Uterus (tissue), 4 donors: ENCODE measurements around the gene NBEA. TPM values are rescaled to one million over a fixed set of nuclear protein-coding genes. Genes with fewer than 3 reads are reported as not detected.

Experiments used
- DNase-seq, 2 donors: peaks; one replicate each; pipeline ENCODE4 v3.0.0-alpha.2; 2019 to 2020
- H3K27ac ChIP-seq, 2 donors: fragments of 200-600 bp; sonication (generic); 1 replicate in 1 of 2; 2 replicates in 1 of 2; pipeline ENCODE4 v1.5.1; 2016 to 2018
- H3K27me3 ChIP-seq, 2 donors: fragments of 200-600 bp; sonication (generic); one replicate each; pipeline ENCODE4 v1.5.1; 2018 to 2019; ENCODE audit warnings: control low read depth in 1 of 2
- H3K36me3 ChIP-seq, 2 donors: fragments of 200-600 bp; sonication (generic); one replicate each; pipeline ENCODE4 v1.5.1; 2019; ENCODE audit warnings: control low read depth in 1 of 2
- H3K4me1 ChIP-seq, 2 donors: fragments of 200-600 bp; sonication (generic); one replicate each; pipeline ENCODE4 v1.5.1; 2018 to 2019; ENCODE audit warnings: control low read depth in 1 of 2
- H3K4me3 ChIP-seq, 2 donors: fragments of 200-600 bp; sonication (generic); 1 replicate in 1 of 2; 2 replicates in 1 of 2; pipeline ENCODE4 v1.5.1; 2018 to 2019; ENCODE audit warnings: mild to moderate bottlenecking in 1 of 2
- H3K9me3 ChIP-seq, 2 donors: fragments of 200-600 bp; sonication (generic); one replicate each; pipeline ENCODE4 v1.5.1; 2019; ENCODE audit warnings: control low read depth in 1 of 2
- CTCF ChIP-seq, 4 experiments: fragments of 200-600 bp in 2 of 4; fragments of 450-650 bp in 2 of 4; sonication (generic) in 2 of 4; IDR thresholded peaks; one replicate each; pipeline ENCODE4 v1.5.1; 2016 to 2019; ENCODE audit warnings: antibody characterized with exemption in 4 of 4, mild to moderate bottlenecking in 2 of 4, moderate library complexity in 1 of 4
- POLR2A ChIP-seq, 2 donors: fragments of 450-650 bp; IDR thresholded peaks; one replicate each; pipeline ENCODE4 v1.6.1; 2016; ENCODE audit warnings: antibody characterized with exemption in 2 of 2, mild to moderate bottlenecking in 1 of 2, moderate library complexity in 1 of 2
- intact Hi-C: fragments of 100-400 bp; cut with DNase I; formaldehyde crosslinking; loops from one replicate; pipeline ENCODE4 v1.15.1; 2023; ENCODE audit warnings: low total_unique reads
- total RNA-seq, 4 donors: library from RNA; depleted of rRNA in 3 of 4; stranded (reverse); fragments of >200 nt in 3 of 4; gene quantifications; one replicate each; pipeline versions ENCODE4 v1.1.0 to v1.2.4, GENCODE V29; 2014 to 2023
- donor health status: DM: yes; HTN: yes; CAD: no.

The NBEA gene
- total RNA-seq, 4 donors from 2014 or later, result 15.6 to 58.1 (median 37.3) TPM

- H3K4me1 ChIP-seq, result no peaks in the 10 kb centered on the region
- no peak overlapping the region for H3K27ac ChIP-seq
- no peak for DNase-seq
- H3K36me3 ChIP-seq, result no peaks in the 10 kb centered on the region
- H3K9me3 ChIP-seq, result no peaks in the 10 kb centered on the region
- no peak overlapping the region for H3K4me3 ChIP-seq
- H3K27me3 ChIP-seq, result no peaks in the 10 kb centered on the region
- intact Hi-C loops, result no loop called here
- TF ChIP-seq POLR2A (IDR thresholded peaks at IDR 0.05) (no peak), CTCF (IDR thresholded peaks at IDR 0.05) (no peak)
These were observed 314.5 kb downstream of the NBEA start for GRCh38 chr13:35256459-35257148.

- Histone ChIP-seq H3K4me3 (no peak overlapping the region), H3K27ac (no peak overlapping the region), H3K27me3 (no peaks in the 10 kb centered on the region), H3K9me3 (no peaks in the 10 kb centered on the region), H3K36me3 (no peaks in the 10 kb centered on the region), H3K4me1 (no peaks in the 10 kb centered on the region)
- intact Hi-C loops, result no loop called here
- no peak for DNase-seq
- TF ChIP-seq CTCF (IDR thresholded peaks at IDR 0.05) (no peak), POLR2A (IDR thresholded peaks at IDR 0.05) (no peak)
These were observed 318.2 kb downstream of the NBEA start for GRCh38 chr13:35260316-35260715.

- H3K9me3 ChIP-seq, result no peaks in the 10 kb centered on the region
- TF ChIP-seq POLR2A (IDR thresholded peaks at IDR 0.05), result no peak
- TF ChIP-seq CTCF (IDR thresholded peaks at IDR 0.05), result no peak
- H3K4me3 ChIP-seq, result no peak overlapping the region
- no peak overlapping the region for H3K27ac ChIP-seq
- H3K4me1 ChIP-seq, result no peaks in the 10 kb centered on the region
- no peak for DNase-seq
- intact Hi-C loops, result no loop called here
- H3K36me3 ChIP-seq, result no peaks in the 10 kb centered on the region
- H3K27me3 ChIP-seq, result no peaks in the 10 kb centered on the region
These were observed 324.3 kb downstream of the NBEA start for GRCh38 chr13:35266412-35266811.

GRCh38 chr13:35278917-35279316 lies 336.8 kb downstream of the NBEA start:
- no peaks in the 10 kb centered on the region for H3K4me1 ChIP-seq
- intact Hi-C loops, result no loop called here
- H3K4me3 ChIP-seq, result no peak overlapping the region
- H3K36me3 ChIP-seq, result no peaks in the 10 kb centered on the region
- H3K9me3 ChIP-seq, result no peaks in the 10 kb centered on the region
- no peak for DNase-seq
- no peaks in the 10 kb centered on the region for H3K27me3 ChIP-seq
- H3K27ac ChIP-seq, result no peak overlapping the region
- TF ChIP-seq CTCF (IDR thresholded peaks at IDR 0.05), result no peak
- TF ChIP-seq POLR2A (IDR thresholded peaks at IDR 0.05), result no peak

GRCh38 chr13:35279500-35279899 lies 337.4 kb downstream of the NBEA start:
- Histone ChIP-seq H3K4me3 (no peak overlapping the region), H3K27ac (no peak overlapping the region), H3K36me3 (no peaks in the 10 kb centered on the region), H3K27me3 (no peaks in the 10 kb centered on the region), H3K4me1 (no peaks in the 10 kb centered on the region), H3K9me3 (no peaks in the 10 kb centered on the region)
- TF ChIP-seq POLR2A (IDR thresholded peaks at IDR 0.05) (no peak), CTCF (IDR thresholded peaks at IDR 0.05) (no peak)
- no peak for DNase-seq
- intact Hi-C loops, result no loop called here
